K562 (cell line): ENCODE results near the gene DNAJC25. TPM values are rescaled to one million over a fixed set of nuclear protein-coding genes. Genes with fewer than 3 reads are reported as not detected.

Experiments
- ATAC-seq: fragments of 200-7000 bp; cut with Tn5 transposase; 3 replicates; pipeline ENCODE4 v1.9.1; 2020; ENCODE audit warnings: moderate library complexity
- BruUV-seq: library from RNA; stranded (reverse); fragments of 400-500 nt; replicated peaks from 2 replicates; lab custom pipeline; 2021; lab: Mats Ljungman, UMichigan
- CTCF ChIA-PET: fragments of 300-600 bp; formaldehyde crosslinking; extraction: SDS; loops from one replicate; lab custom pipeline; 2021; ENCODE audit warnings: low intra/inter-chr PET ratio; lab: Yijun Ruan, JAX
- POLR2A ChIA-PET: fragments of 300-600, 350-650 bp; sonication (Branson Sonifier 250); formaldehyde crosslinking; extraction: SDS; loops from one replicate; lab custom pipeline; 2021; ENCODE audit warnings: antibody characterized with exemption, inconsistent platforms; lab: Yijun Ruan, JAX
- DNase-seq, 4 experiments: peaks; one replicate each; pipeline versions ENCODE4 v3.0.0 to v3.0.0-alpha.2; 2011 to 2018; ENCODE audit warnings: low spot score in 3 of 4, mixed read lengths in 3 of 4; ENCODE audit errors: extremely low read depth in 1 of 4
- FAIRE-seq: peaks from 2 replicates; lab custom pipeline; 2011; peaks lifted over from hg19 to GRCh38; lab: Jason Lieb, UNC
- H2AFZ ChIP-seq: 2 replicates; pipeline ENCODE4 v1.6.0; 2011; ENCODE audit warnings: low read depth, low read length, control low read depth, inconsistent platforms
- H3K27ac ChIP-seq: fragments of 200-600 bp; 3 replicates; pipeline ENCODE4 v1.8.0; 2011; ENCODE audit warnings: low read depth, mild to moderate bottlenecking, control low read depth, inconsistent platforms, low read length, moderate library complexity, mixed read lengths; ENCODE audit errors: extremely low read depth
- H3K27me3 ChIP-seq, 2 experiments: fragments of 300-600 bp in 1 of 2; 2 replicates in 1 of 2; 3 replicates in 1 of 2; pipeline versions ENCODE4 v1.6.0 to v1.8.0; 2011; ENCODE audit warnings: inconsistent platforms in 2 of 2, low read length in 2 of 2, mild to moderate bottlenecking in 1 of 2, mixed read lengths in 1 of 2, moderate library complexity in 1 of 2; ENCODE audit not compliant: control insufficient read depth in 2 of 2, insufficient read depth in 2 of 2
- H3K36me3 ChIP-seq: fragments of 300-600 bp; 3 replicates; pipeline ENCODE4 v1.8.0; 2011; ENCODE audit warnings: mild to moderate bottlenecking, low read length, inconsistent platforms; ENCODE audit not compliant: control insufficient read depth, insufficient read depth
- H3K4me1 ChIP-seq, 2 experiments: fragments of 200-600 bp in 1 of 2; replicated peaks in 1 of 2; 2 replicates in 1 of 2; 3 replicates in 1 of 2; pipeline versions ENCODE4 v1.5.1 to v1.8.0; 2011; ENCODE audit warnings: inconsistent platforms in 2 of 2, low read length in 2 of 2, mild to moderate bottlenecking in 1 of 2, mixed read lengths in 1 of 2, moderate library complexity in 1 of 2; ENCODE audit not compliant: control insufficient read depth in 2 of 2, insufficient read depth in 2 of 2
- H3K4me2 ChIP-seq: 2 replicates; pipeline ENCODE4 v1.6.1; 2011; ENCODE audit warnings: low read length, control low read depth, inconsistent platforms, mixed read lengths; ENCODE audit not compliant: insufficient read depth
- H3K4me3 ChIP-seq: fragments of 200-600 bp; sonication (generic), shearing (Covaris generic); 2 replicates; pipeline ENCODE4 v1.5.1; 2016; ENCODE audit warnings: control low read depth, inconsistent platforms
- H3K79me2 ChIP-seq: fragments of 200-600 bp; 3 replicates; pipeline ENCODE4 v1.8.0; 2011; ENCODE audit warnings: low read length, inconsistent platforms; ENCODE audit not compliant: control insufficient read depth, insufficient read depth
- H3K9ac ChIP-seq, 2 experiments: 2 replicates each; pipeline versions ENCODE4 v1.6.0 to v1.6.1; 2011; ENCODE audit warnings: low read depth in 2 of 2, low read length in 2 of 2, control low read depth in 1 of 2, inconsistent platforms in 1 of 2, mild to moderate bottlenecking in 1 of 2, mixed read lengths in 1 of 2; ENCODE audit not compliant: insufficient read depth in 1 of 2
- H3K9me1 ChIP-seq: one replicate; pipeline ENCODE4 v1.6.0; 2011; ENCODE audit warnings: inconsistent platforms, mild to moderate bottlenecking, low read length, moderate library complexity; ENCODE audit not compliant: control insufficient read depth, insufficient read depth
- H3K9me3 ChIP-seq: replicated peaks from 2 replicates; pipeline ENCODE4 v1.5.1; 2011; ENCODE audit warnings: low read depth, low read length, inconsistent platforms; ENCODE audit not compliant: control insufficient read depth, insufficient read depth
- H4K20me1 ChIP-seq: replicated peaks from 2 replicates; pipeline ENCODE4 v1.6.1; 2011; ENCODE audit warnings: low read length, inconsistent platforms, mixed read lengths; ENCODE audit not compliant: control insufficient read depth, insufficient read depth
- DPF2 ChIP-seq: fragments of 450-650 bp; IDR thresholded peaks from 2 replicates; pipeline ENCODE4 v1.6.1; 2016
- GABPB1 ChIP-seq: sonication (generic); formaldehyde crosslinking; IDR thresholded peaks from 2 replicates; pipeline ENCODE4 v1.8.0; 2022; ENCODE audit warnings: mild to moderate bottlenecking, missing genetic modification reagents
- GTF2F1 ChIP-seq: IDR thresholded peaks from 2 replicates; pipeline ENCODE4 v1.6.1; 2011; ENCODE audit warnings: low read depth, low read length, improper control_type of control experiment
- LARP7 ChIP-seq: fragments of 450-650 bp; IDR thresholded peaks from 2 replicates; pipeline ENCODE4 v1.6.1; 2016
- MAZ ChIP-seq, 2 experiments: fragments of 450-650 bp in 1 of 2; sonication (generic) in 1 of 2; formaldehyde crosslinking; IDR thresholded peaks in 1 of 2; conservative IDR thresholded peaks in 1 of 2; 2 replicates each; pipeline versions ENCODE4 v1.4.0 to v1.5.0; 2020; ENCODE audit warnings: mild to moderate bottlenecking in 1 of 2, missing genetic modification reagents in 1 of 2
- PREB ChIP-seq: sonication (generic); formaldehyde crosslinking; IDR thresholded peaks from 2 replicates; pipeline ENCODE4 v1.8.1; 2023; ENCODE audit warnings: mild to moderate bottlenecking, missing genetic modification reagents
- RBM14 ChIP-seq: fragments of 200-400 bp; formaldehyde crosslinking; IDR thresholded peaks from 2 replicates; pipeline ENCODE4 v1.6.1; 2018; ENCODE audit warnings: low read depth, mild to moderate bottlenecking, low read length, moderate library complexity, borderline replicate concordance; ENCODE audit not compliant: insufficient read depth
- SOX6 ChIP-seq: fragments of 450-650 bp; IDR thresholded peaks from 2 replicates; pipeline ENCODE4 v1.6.1; 2014; ENCODE audit warnings: mild to moderate bottlenecking
- UBTF ChIP-seq, 2 experiments: IDR thresholded peaks; 2 replicates each; pipeline ENCODE4 v1.6.1; 2012; ENCODE audit warnings: improper control_type of control experiment in 2 of 2, low read depth in 2 of 2, low read length in 2 of 2, borderline replicate concordance in 1 of 2
- ZNF586 ChIP-seq: fragments of 450-650 bp; formaldehyde crosslinking; conservative IDR thresholded peaks from 2 replicates; pipeline ENCODE4 v1.4.0; 2020; ENCODE audit warnings: mild to moderate bottlenecking, moderate library complexity
- WGBS: fragments of 100-300 bp; shearing (Covaris generic); methylation state at CpG from one replicate; pipeline ENCODE4 v1.1.6; 2016; ENCODE audit warnings: low coverage, mixed read lengths; ENCODE audit not compliant: insufficient coverage; ENCODE audit errors: missing lambda C conversion rate; 5-methylcytosine and 5-hydroxymethylcytosine counted together
- in situ Hi-C: fragments of 300-500 bp; cut with MboI; formaldehyde crosslinking; loops from 4 replicates; pipeline ENCODE4 v1.15.0; 2018; ENCODE audit warnings: inconsistent platforms, mixed read lengths
- intact Hi-C: fragments of 100-400 bp; cut with micrococcal nuclease; formaldehyde crosslinking; loops from 2 replicates; pipeline ENCODE4 v1.14.2; 2022
- polyA plus RNA-seq, 8 experiments: library from polyadenylated mRNA; depleted of rRNA in 4 of 8; stranded (reverse) in 5 of 8; unstranded in 3 of 8; fragments of >200 nt; fragmentation: Nextera tagmentation in 2 of 8; fragmentation: Illumina TruSeq in 1 of 8; extraction: Ambion mirVana in 2 of 8; extraction: Trizol in 1 of 8; gene quantifications; 2 replicates each; pipeline versions ENCODE4 v1.2.1 to v1.2.3, GENCODE V29; 2011 to 2014; ENCODE audit warnings: inconsistent platforms in 1 of 8, missing spikeins in 1 of 8
- total RNA-seq, 7 experiments: library from RNA; depleted of rRNA in 6 of 7; stranded (reverse); fragments of >200 nt in 6 of 7; fragmentation: Illumina TruSeq in 2 of 7; extraction: Trizol in 2 of 7; gene quantifications; 2 replicates each; pipeline versions ENCODE4 v1.2.1 to v1.2.3, GENCODE V29; 2011 to 2021; ENCODE audit warnings: low replicate concordance in 1 of 7
- TF ChIP-seq, protein P1 (sequence below): sonication (generic); formaldehyde crosslinking; IDR thresholded peaks from 2 replicates; pipeline ENCODE4 v1.8.0; 2022; ENCODE audit warnings: missing genetic modification reagents, mild to moderate bottlenecking, borderline replicate concordance
- TF ChIP-seq, protein P2 (sequence below): fragments of 450-650 bp; IDR thresholded peaks from 2 replicates; pipeline ENCODE4 v1.6.1; 2016; ENCODE audit warnings: missing biosample characterization, missing genetic modification characterization

DNAJC25 gene
- total and polyA plus RNA-seq, 9 of the 15 experiments (the other 6 are each of a cell fraction or from before 2014, with no cell fraction given), result 3.7 to 11.2 (median 7.1) TPM

- no peaks in the 10 kb centered on the region for H3K27me3 ChIP-seq
These were observed 3.7 kb upstream of the DNAJC25 start for GRCh38 chr9:111627260-111627963.

More at GRCh38 chr9:111627260-111627963, 3.7 kb upstream of the DNAJC25 start:
- in situ Hi-C loops (no loop called here), intact Hi-C loops (no loop called here)
- Histone ChIP-seq H3K4me2 (no peak overlapping the region), H3K9ac (no peak overlapping the region), H3K9me1 (no peaks in the 10 kb centered on the region), H4K20me1 (no peaks in the 10 kb centered on the region), H3K4me3 (no peak overlapping the region), H3K27ac (no peak overlapping the region), H3K9me3 (no peaks in the 10 kb centered on the region), H3K79me2 (peaks cover 19% of the 10 kb centered on the region), H3K4me1 (peaks cover under 1 to 6% of the 10 kb centered on the region in 2 experiments; a peak in 4 of 5 replicates), H3K36me3 (no peaks in the 10 kb centered on the region), H2AFZ (no peak overlapping the region)
- BruUV-seq, result no TSS peak
- no peak for TF ChIP-seq PREB
- TF ChIP-seq LARP7, result no peak
- TF ChIP-seq, protein P1, sequence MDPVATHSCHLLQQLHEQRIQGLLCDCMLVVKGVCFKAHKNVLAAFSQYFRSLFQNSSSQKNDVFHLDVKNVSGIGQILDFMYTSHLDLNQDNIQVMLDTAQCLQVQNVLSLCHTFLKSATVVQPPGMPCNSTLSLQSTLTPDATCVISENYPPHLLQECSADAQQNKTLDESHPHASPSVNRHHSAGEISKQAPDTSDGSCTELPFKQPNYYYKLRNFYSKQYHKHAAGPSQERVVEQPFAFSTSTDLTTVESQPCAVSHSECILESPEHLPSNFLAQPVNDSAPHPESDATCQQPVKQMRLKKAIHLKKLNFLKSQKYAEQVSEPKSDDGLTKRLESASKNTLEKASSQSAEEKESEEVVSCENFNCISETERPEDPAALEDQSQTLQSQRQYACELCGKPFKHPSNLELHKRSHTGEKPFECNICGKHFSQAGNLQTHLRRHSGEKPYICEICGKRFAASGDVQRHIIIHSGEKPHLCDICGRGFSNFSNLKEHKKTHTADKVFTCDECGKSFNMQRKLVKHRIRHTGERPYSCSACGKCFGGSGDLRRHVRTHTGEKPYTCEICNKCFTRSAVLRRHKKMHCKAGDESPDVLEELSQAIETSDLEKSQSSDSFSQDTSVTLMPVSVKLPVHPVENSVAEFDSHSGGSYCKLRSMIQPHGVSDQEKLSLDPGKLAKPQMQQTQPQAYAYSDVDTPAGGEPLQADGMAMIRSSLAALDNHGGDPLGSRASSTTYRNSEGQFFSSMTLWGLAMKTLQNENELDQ (CRISPR knock-in tag), result no peak
- TF ChIP-seq MAZ (CRISPR knock-in tag; conservative IDR thresholded peaks at IDR 0.05 in 1 of 2, IDR thresholded peaks at IDR 0.05 in 1 of 2), result no peak
- no peak for TF ChIP-seq UBTF (IDR thresholded peaks at IDR 0.05; ENCODE audit: borderline replicate concordance in 1 of 2, low read depth in 2 of 2, low read length in 2 of 2)
- TF ChIP-seq GABPB1, result no peak
- TF ChIP-seq ZNF586 (CRISPR knock-in tag), result no peak
- no peak for TF ChIP-seq RBM14
- TF ChIP-seq, protein P2, sequence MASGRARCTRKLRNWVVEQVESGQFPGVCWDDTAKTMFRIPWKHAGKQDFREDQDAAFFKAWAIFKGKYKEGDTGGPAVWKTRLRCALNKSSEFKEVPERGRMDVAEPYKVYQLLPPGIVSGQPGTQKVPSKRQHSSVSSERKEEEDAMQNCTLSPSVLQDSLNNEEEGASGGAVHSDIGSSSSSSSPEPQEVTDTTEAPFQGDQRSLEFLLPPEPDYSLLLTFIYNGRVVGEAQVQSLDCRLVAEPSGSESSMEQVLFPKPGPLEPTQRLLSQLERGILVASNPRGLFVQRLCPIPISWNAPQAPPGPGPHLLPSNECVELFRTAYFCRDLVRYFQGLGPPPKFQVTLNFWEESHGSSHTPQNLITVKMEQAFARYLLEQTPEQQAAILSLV (tag), result no peak
- TF ChIP-seq GTF2F1, result no peak
- TF ChIP-seq DPF2, result no peak
- no peak for TF ChIP-seq SOX6
- WGBS, result 31% methylated on average over 7 of the region's 7 CpGs
- ATAC-seq (no peak), FAIRE-seq (no peak), DNase-seq (no peak)
- ChIA-PET POLR2A (interaction anchor here (0.6 kb wide), 1 partner anchor 13 kb away, joined by 3 read pairs; no protein-coding TSS in a partner anchor), CTCF (no interaction called here)
